GM23338 (cell line): ENCODE results near the gene ZSCAN26. TPM values are rescaled to one million over a fixed set of nuclear protein-coding genes. Genes with fewer than 3 reads are reported as not detected.
A peak's percentile ranks its signal among the peaks of the same experiment; 100 is the strongest.

Source experiments
- ATAC-seq: fragments of 200-7000 bp; cut with Tn5 transposase; 3 replicates; pipeline ENCODE4 v1.9.1; 2020
- DNase-seq: peaks from one replicate; pipeline ENCODE4 v3.0.0-alpha.2; 2015; ENCODE audit warnings: low spot score
- H2AFZ ChIP-seq: fragments of 200-600 bp; sonication (generic); 2 replicates; pipeline ENCODE4 v1.8.0; 2016; ENCODE audit warnings: antibody characterized with exemption, mild to moderate bottlenecking, moderate library complexity
- H3F3A ChIP-seq: fragments of 200-600 bp; sonication (generic); replicated peaks from 2 replicates; pipeline ENCODE4 v1.8.0; 2017; ENCODE audit warnings: antibody characterized with exemption, mixed run types, low read depth
- H3K27ac ChIP-seq: fragments of 200-600 bp; sonication (generic); 2 replicates; pipeline ENCODE4 v1.6.1; 2016; ENCODE audit warnings: low read depth
- H3K27me3 ChIP-seq: fragments of 200-600 bp; sonication (generic); 2 replicates; pipeline ENCODE4 v1.8.0; 2016; ENCODE audit warnings: mild to moderate bottlenecking, mixed run types, moderate library complexity; ENCODE audit not compliant: insufficient read depth
- H3K36me3 ChIP-seq: fragments of 200-600 bp; sonication (generic); 2 replicates; pipeline ENCODE4 v1.8.0; 2016; ENCODE audit warnings: mild to moderate bottlenecking; ENCODE audit not compliant: insufficient read depth
- H3K4me1 ChIP-seq: fragments of 200-600 bp; sonication (generic); 2 replicates; pipeline ENCODE4 v1.8.0; 2016; ENCODE audit warnings: mild to moderate bottlenecking, moderate library complexity; ENCODE audit not compliant: insufficient read depth
- H3K4me2 ChIP-seq: fragments of 200-600 bp; sonication (generic); 2 replicates; pipeline ENCODE4 v1.7.1; 2017; ENCODE audit warnings: mixed run types
- H3K4me3 ChIP-seq: fragments of 200-600 bp; sonication (generic); 2 replicates; pipeline ENCODE4 v1.6.1; 2016; ENCODE audit warnings: mixed run types
- H3K79me2 ChIP-seq: fragments of 200-600 bp; sonication (generic); replicated peaks from 2 replicates; pipeline ENCODE4 v1.8.0; 2017; ENCODE audit warnings: mild to moderate bottlenecking; ENCODE audit not compliant: insufficient read depth
- H3K9me2 ChIP-seq: fragments of 200-600 bp; sonication (generic); 2 replicates; pipeline ENCODE4 v1.8.0; 2017; ENCODE audit not compliant: insufficient read depth
- H4K20me1 ChIP-seq: fragments of 200-600 bp; sonication (generic); replicated peaks from 2 replicates; pipeline ENCODE4 v1.8.0; 2017; ENCODE audit warnings: mild to moderate bottlenecking; ENCODE audit not compliant: insufficient read depth
- H3K27ac Mint-ChIP-seq: 2 replicates; pipeline ENCODE4 v1.8.0; 2020; ENCODE audit warnings: inconsistent platforms, mild to moderate bottlenecking, moderate library complexity, mixed read lengths
- H3K27me3 Mint-ChIP-seq: 3 replicates; pipeline ENCODE4 v1.8.0; 2022; ENCODE audit warnings: low read depth, mild to moderate bottlenecking, moderate library complexity, mixed read lengths, inconsistent platforms; ENCODE audit not compliant: insufficient read depth, poor library complexity
- H3K36me3 Mint-ChIP-seq: 3 replicates; pipeline ENCODE4 v1.8.0; 2021; ENCODE audit warnings: low read depth, mild to moderate bottlenecking, inconsistent platforms, moderate library complexity, mixed read lengths
- H3K4me1 Mint-ChIP-seq: 3 replicates; pipeline ENCODE4 v1.8.0; 2020; ENCODE audit warnings: mild to moderate bottlenecking, inconsistent platforms, mixed read lengths
- H3K4me3 Mint-ChIP-seq: 3 replicates; pipeline ENCODE4 v1.8.0; 2021; ENCODE audit warnings: moderate library complexity, mild to moderate bottlenecking, inconsistent platforms, mixed read lengths
- H3K9me3 Mint-ChIP-seq: 3 replicates; pipeline ENCODE4 v1.8.0; 2020; ENCODE audit warnings: moderate library complexity, mild to moderate bottlenecking, inconsistent platforms, mixed read lengths
- CREB1 ChIP-seq: fragments of 250-450 bp; sonication (Bioruptor Pico); IDR thresholded peaks from 2 replicates; pipeline ENCODE4 v1.5.0; 2020; ENCODE audit warnings: low read depth, mild to moderate bottlenecking, moderate library complexity
- EZH2 ChIP-seq: fragments of 200-600 bp; sonication (generic); IDR thresholded peaks from one replicate; pipeline ENCODE4 v1.8.0; 2017; ENCODE audit warnings: antibody characterized with exemption, mild to moderate bottlenecking, low read depth; ENCODE audit not compliant: unreplicated experiment
- EZH2phosphoT487 ChIP-seq: fragments of 200-600 bp; sonication (generic); IDR thresholded peaks from one replicate; pipeline ENCODE4 v1.8.1; 2018; ENCODE audit warnings: antibody characterized with exemption; ENCODE audit not compliant: unreplicated experiment
- JUNB ChIP-seq: IDR thresholded peaks from one replicate; pipeline ENCODE4 v1.6.1; 2016; ENCODE audit warnings: antibody characterized with exemption; ENCODE audit not compliant: unreplicated experiment
- NANOG ChIP-seq: IDR thresholded peaks from 2 replicates; pipeline ENCODE4 v1.6.1; 2016; ENCODE audit warnings: antibody characterized with exemption, borderline replicate concordance
- STAT1 ChIP-seq: IDR thresholded peaks from one replicate; pipeline ENCODE4 v1.6.1; 2016; ENCODE audit warnings: antibody characterized with exemption; ENCODE audit not compliant: unreplicated experiment
- ZNF114 ChIP-seq: fragments of 250-450 bp; sonication (Bioruptor Pico); IDR thresholded peaks from 2 replicates; pipeline ENCODE4 v1.5.0; 2020; ENCODE audit warnings: mild to moderate bottlenecking, moderate library complexity
- ZNF331 ChIP-seq: fragments of 250-450 bp; sonication (Bioruptor Pico); IDR thresholded peaks from 2 replicates; pipeline ENCODE4 v1.5.0; 2020; ENCODE audit warnings: low read depth, mild to moderate bottlenecking, moderate library complexity
- ZNF462 ChIP-seq: fragments of 250-450 bp; sonication (Bioruptor Pico); IDR thresholded peaks from 2 replicates; pipeline ENCODE4 v1.5.0; 2020; ENCODE audit warnings: mild to moderate bottlenecking, moderate library complexity
- polyA plus RNA-seq: library from polyadenylated mRNA; unstranded; fragments of >200 nt; fragmentation: Nextera tagmentation; extraction: Ambion mirVana; gene quantifications from 2 replicates; pipeline ENCODE4 v1.2.1, GENCODE V29; 2016
- total RNA-seq: library from RNA; depleted of rRNA; stranded (reverse); fragments of >200 nt; shearing (Covaris generic); gene quantifications from 2 replicates; pipeline ENCODE4 v1.2.3, GENCODE V29; 2014
- TF ChIP-seq, protein P1 (sequence below): IDR thresholded peaks from one replicate; pipeline ENCODE4 v1.6.1; 2018; ENCODE audit warnings: antibody characterized with exemption; ENCODE audit not compliant: unreplicated experiment

ZSCAN26 gene
- total and polyA plus RNA-seq, 2 experiments from 2014 or later, result 6.5 to 10.2 TPM

- no peaks in the 10 kb centered on the region for H3K9me2 ChIP-seq
- no peak overlapping the region for H3K27ac ChIP-seq
- no peaks in the 10 kb centered on the region for H4K20me1 ChIP-seq
- peaks cover 11% of the 10 kb centered on the region for H3K4me1 ChIP-seq
- H3K27me3 Mint-ChIP-seq, result peaks cover 12% of the 10 kb centered on the region
- H3F3A ChIP-seq, result no peaks in the 10 kb centered on the region
- H3K79me2 ChIP-seq, result peaks cover 16% of the 10 kb centered on the region
- no peak overlapping the region for H2AFZ ChIP-seq
- peaks cover 8% of the 10 kb centered on the region for H3K36me3 ChIP-seq
- H3K4me2 ChIP-seq, result peak overlapping the region; percentile 95
- no peak for DNase-seq
- peak overlapping the region; percentile 99 for H3K4me3 Mint-ChIP-seq
- ATAC-seq, result no peak
- H3K4me3 ChIP-seq, result peak overlapping the region; percentile 93
- TF ChIP-seq NANOG (no peak), EZH2phosphoT487 (no peak), ZNF114 (CRISPR knock-in tag) (no peak), STAT1 (no peak), EZH2 (no peak)
- TF ChIP-seq, protein P1, sequence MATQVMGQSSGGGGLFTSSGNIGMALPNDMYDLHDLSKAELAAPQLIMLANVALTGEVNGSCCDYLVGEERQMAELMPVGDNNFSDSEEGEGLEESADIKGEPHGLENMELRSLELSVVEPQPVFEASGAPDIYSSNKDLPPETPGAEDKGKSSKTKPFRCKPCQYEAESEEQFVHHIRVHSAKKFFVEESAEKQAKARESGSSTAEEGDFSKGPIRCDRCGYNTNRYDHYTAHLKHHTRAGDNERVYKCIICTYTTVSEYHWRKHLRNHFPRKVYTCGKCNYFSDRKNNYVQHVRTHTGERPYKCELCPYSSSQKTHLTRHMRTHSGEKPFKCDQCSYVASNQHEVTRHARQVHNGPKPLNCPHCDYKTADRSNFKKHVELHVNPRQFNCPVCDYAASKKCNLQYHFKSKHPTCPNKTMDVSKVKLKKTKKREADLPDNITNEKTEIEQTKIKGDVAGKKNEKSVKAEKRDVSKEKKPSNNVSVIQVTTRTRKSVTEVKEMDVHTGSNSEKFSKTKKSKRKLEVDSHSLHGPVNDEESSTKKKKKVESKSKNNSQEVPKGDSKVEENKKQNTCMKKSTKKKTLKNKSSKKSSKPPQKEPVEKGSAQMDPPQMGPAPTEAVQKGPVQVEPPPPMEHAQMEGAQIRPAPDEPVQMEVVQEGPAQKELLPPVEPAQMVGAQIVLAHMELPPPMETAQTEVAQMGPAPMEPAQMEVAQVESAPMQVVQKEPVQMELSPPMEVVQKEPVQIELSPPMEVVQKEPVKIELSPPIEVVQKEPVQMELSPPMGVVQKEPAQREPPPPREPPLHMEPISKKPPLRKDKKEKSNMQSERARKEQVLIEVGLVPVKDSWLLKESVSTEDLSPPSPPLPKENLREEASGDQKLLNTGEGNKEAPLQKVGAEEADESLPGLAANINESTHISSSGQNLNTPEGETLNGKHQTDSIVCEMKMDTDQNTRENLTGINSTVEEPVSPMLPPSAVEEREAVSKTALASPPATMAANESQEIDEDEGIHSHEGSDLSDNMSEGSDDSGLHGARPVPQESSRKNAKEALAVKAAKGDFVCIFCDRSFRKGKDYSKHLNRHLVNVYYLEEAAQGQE, result no peak
- peaks cover 22% of the 10 kb centered on the region for H3K36me3 Mint-ChIP-seq
- 0 out of 2 replicates have a peak, but pooled peaks cover 5% of the 10 kb centered on the region for H3K27me3 ChIP-seq
- H3K9me3 Mint-ChIP-seq, result no peaks in the 10 kb centered on the region
- peaks cover 11% of the 10 kb centered on the region for H3K4me1 Mint-ChIP-seq
- H3K27ac Mint-ChIP-seq, result no peak overlapping the region
These were observed 16.2 kb upstream of the ZSCAN26 start for GRCh38 chr6:28250747-28251146.

- peaks cover 16% of the 10 kb centered on the region for H3K79me2 ChIP-seq
- H3K36me3 Mint-ChIP-seq, result peaks cover 14% of the 10 kb centered on the region; the same call in 2 of the 3 replicates
- 0 out of 2 replicates have a peak overlapping the region, but pooled peaks have one; percentile 36 for H3K27ac ChIP-seq
- H3K4me3 Mint-ChIP-seq, result peak overlapping the region; percentile 99
- peaks cover 8% of the 10 kb centered on the region for H3K36me3 ChIP-seq
- H3K4me3 ChIP-seq, result peak overlapping the region; percentile 93
- H3K27me3 Mint-ChIP-seq, result peaks cover 10% of the 10 kb centered on the region
- peaks cover 11% of the 10 kb centered on the region for H3K4me1 Mint-ChIP-seq
- H4K20me1 ChIP-seq, result no peaks in the 10 kb centered on the region
- peak overlapping the region; percentile 97 for H2AFZ ChIP-seq
- H3F3A ChIP-seq, result no peaks in the 10 kb centered on the region
- peak overlapping the region; percentile 95 for H3K4me2 ChIP-seq
- H3K27me3 ChIP-seq, result 0 out of 2 replicates have a peak, but pooled peaks cover 10% of the 10 kb centered on the region
- no peaks in the 10 kb centered on the region for H3K9me2 ChIP-seq
- H3K27ac Mint-ChIP-seq, result peak overlapping the region; percentile 93
- ATAC-seq (peak; percentile 68), DNase-seq (peak; percentile 53)
- no peaks in the 10 kb centered on the region for H3K9me3 Mint-ChIP-seq
- H3K4me1 ChIP-seq, result peaks cover 11% of the 10 kb centered on the region
- no peak for TF ChIP-seq ZNF462 (CRISPR knock-in tag)
- TF ChIP-seq EZH2phosphoT487, result no peak
- TF ChIP-seq CREB1 (CRISPR knock-in tag), result no peak
- TF ChIP-seq EZH2, result no peak
- TF ChIP-seq ZNF331 (CRISPR knock-in tag), result no peak
- no peak for TF ChIP-seq JUNB
- no peak for TF ChIP-seq ZNF114 (CRISPR knock-in tag)
- TF ChIP-seq NANOG, result no peak
These were observed 15.3 kb upstream of the ZSCAN26 start for GRCh38 chr6:28251661-28252008.
